GM04504 (cell line): Measurements from ENCODE around the gene TRPV6.

Source experiments
- DNase-seq: peaks from one replicate; pipeline ENCODE4 v3.0.0-alpha.2; 2012; ENCODE audit warnings: low read depth

The TRPV6 gene

DNA sequence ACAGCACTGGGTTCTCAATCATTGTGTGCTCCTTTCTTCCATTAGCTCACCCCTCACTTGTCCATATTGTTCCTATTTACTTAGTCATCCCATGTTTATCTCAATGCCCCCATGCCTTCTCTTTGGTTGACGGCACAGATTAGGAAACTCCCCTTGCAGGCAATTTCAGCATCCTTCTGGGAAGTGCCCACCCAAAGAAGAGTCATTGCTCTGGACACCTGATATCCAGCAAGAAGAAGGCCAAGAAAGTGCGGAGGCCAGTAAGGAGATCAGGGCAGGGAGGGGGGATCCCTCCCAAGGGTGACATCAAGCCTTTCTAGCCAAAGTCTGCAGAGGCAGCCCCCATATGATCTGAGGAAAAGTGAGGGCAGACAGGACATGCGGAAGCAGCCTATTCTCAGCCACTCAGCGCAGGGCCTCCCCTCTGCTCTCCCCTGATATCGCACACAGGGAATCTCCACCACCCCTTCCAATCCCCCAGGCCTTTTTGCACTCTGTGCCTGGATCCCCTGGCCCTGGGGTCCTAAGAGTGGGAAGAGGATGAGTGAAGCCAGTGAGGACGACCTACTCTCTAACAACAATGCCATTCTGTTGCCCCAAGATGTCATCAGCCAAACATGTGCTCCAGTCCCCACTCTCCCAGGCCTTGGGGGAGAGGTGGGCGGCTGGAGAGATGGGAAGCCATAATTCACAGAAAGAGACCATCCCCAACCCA lies 1.8 kb downstream of the TRPV6 start:
- no peak for DNase-seq

GRCh38 chr7:142883145-142883544 lies 2.4 kb downstream of the TRPV6 start:
- DNase-seq = no peak

GRCh38 chr7:142882338-142882678 lies 3.2 kb downstream of the TRPV6 start:
- no peak for DNase-seq

DNA sequence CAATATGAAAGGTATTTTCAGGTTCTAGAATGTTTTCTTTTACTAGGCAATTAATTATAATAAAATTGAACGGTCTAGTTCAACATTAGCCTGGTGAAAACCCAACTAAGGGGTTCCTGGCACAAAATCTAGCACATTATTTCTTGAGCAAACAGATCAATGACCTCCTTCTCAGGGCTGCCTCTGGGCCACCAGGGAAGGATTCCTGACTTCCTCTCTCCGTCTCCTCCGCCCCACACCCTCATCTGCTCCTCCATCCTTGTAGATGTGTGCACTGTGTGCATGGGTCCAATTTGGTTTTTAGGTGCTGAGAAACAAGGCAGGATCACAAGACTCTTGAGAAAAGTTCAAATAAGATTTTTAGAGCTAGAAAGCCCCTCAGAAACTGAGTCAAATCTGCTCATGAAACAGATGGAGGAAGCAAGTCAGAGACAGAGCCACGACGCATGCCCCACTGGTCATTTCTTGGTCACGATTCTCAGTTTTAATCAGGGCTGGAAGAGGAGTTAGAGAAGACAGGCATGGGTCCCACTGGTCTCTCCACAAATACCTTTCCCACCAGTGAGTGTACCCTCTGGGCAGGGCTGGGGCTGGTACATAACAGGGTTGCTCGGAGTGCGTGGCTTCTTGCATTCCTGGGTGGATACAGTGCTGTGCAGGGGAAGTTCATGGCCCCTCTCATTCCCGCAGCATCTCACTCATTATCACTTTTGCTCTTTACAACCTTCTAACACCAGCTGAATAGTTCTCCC lies 3.8 kb downstream of the TRPV6 start:
- DNase-seq = no peak

DNA sequence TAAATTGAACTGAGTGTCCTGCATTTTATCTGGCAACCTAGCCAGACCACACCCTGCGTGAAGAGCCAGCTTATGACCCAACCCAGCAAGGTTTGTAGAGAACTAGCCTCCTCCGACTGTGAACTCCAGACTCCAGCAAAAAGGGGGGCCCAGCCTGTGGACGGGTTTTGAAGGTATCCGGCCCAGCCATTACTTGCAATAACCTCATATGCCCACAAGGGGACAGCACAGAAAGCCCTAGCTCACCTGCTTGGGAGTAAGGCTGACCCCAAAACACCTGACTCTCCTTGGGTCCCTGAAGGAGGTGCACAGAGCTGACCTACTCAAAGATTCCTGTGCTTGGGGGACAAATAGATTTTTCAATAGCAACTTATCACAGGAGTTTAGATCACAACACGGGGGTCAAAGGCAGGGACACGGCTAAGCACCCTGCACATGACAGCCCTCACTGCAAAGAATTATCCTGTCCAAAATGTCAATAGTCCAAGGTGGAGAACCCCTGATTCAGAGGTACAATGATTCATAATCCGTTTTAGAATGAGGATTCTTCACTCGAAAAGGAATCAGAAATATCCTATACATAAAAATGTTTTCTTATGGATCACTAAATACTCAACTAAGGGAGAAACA lies 4.6 kb downstream of the TRPV6 start:
- no peak for DNase-seq

DNA sequence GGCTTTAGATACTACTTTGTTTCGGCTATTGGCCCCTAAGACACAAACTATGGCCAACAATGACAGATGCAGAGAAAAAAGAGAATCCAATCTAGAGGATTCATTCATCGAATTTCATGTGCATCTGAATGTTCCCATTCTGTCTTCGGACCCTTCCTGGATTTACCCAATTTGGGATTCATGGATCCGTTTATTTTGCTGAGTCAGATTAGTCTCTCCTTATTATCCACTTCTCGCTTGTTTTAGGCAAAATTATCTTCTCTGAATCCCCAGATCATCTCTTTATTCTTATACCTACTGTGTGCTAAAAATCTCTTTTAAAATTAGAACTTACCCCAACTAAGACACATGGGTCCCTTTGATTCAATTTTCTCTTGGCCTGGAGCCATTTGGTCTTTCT lies 6.5 kb downstream of the TRPV6 start:
- DNase-seq = no peak

GRCh38 chr7:142878315-142878714 lies 7.2 kb downstream of the TRPV6 start:
- no peak for DNase-seq

DNA sequence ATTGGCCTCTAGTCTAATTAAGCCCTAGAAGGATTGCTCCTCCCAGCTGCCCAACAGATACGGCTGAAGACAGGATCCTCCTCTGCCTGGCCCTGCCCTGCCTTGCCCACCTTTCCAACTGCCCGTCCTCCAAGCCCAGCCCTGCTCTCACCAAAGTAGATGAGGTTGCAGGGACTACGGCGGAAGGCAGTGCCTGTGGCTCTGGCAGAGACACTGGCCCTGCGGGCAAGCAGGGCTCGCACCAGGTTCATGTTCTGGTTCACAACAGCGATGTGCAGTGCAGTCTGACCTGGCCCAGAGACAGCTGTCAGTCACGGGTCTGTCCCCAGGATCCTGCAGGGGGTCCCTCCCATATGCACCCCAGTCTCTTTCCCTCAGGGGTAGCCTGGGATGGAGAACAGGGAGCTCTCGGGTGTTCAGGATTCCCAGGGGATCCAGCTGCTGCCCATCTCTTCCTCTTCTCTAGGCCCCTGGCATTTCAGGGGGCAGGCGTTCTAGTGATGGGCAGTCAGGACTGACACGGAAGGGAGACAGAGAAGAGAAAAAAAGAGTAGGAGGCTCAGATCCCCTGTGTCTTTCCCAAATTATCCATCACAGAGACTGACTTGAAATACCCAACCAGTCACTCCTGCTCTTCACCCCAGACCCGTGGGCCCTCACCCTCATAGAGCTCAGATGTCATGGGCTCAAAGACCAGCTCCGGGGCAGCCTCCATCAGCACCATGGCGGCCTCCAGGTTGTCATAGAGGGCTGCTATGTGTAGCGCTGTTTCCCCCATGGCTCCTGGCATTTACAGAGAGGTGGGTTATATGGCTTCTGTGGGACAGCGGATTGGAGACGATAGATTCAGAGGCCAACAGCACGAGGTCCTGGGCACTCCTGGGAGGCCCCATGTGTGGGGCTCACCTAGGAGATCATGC lies 8.3 kb downstream of the TRPV6 start:
- DNase-seq = no peak

GRCh38 chr7:142876236-142876960 lies 9.1 kb downstream of the TRPV6 start:
- no peak for DNase-seq

GRCh38 chr7:142875456-142875855 lies 10.1 kb downstream of the TRPV6 start:
- no peak for DNase-seq

- no peak for DNase-seq
Observed at GRCh38 chr7:142874837-142875236, 10.7 kb downstream of the TRPV6 start.

- DNase-seq = no peak
Observed at GRCh38 chr7:142874409-142874808, 11.1 kb downstream of the TRPV6 start.

GRCh38 chr7:142873871-142874270 lies 11.7 kb downstream of the TRPV6 start:
- no peak for DNase-seq

- DNase-seq = no peak
Observed at GRCh38 chr7:142873281-142873784, 12.2 kb downstream of the TRPV6 start.

DNA sequence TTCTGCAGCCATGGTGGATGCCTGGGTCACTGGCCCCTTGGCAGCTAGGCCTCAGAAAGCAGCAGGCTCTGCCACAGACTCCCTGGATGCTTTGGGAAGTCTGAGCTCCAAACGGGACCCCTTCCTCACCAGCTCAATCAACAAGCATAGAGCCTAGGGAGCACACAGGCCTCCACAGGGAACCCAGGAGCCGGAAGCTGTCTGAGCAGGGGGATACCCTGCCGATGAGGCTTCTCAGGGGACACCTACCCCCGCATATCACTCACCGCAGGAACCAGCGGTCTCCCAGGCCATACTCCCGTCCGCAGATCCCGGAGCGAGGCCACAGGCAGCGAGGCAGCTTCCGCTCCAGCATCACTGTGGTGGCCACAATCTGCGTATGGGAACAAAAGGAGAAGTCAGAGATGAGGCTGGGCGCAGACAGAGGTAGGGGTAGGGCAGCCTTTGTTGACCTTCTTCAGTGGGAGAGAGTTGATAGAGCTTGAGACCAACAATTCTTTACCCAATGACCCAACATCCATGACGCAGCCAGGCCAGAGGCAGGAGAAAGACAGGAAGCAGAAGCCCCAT lies 13.4 kb downstream of the TRPV6 start:
- no peak for DNase-seq

DNA sequence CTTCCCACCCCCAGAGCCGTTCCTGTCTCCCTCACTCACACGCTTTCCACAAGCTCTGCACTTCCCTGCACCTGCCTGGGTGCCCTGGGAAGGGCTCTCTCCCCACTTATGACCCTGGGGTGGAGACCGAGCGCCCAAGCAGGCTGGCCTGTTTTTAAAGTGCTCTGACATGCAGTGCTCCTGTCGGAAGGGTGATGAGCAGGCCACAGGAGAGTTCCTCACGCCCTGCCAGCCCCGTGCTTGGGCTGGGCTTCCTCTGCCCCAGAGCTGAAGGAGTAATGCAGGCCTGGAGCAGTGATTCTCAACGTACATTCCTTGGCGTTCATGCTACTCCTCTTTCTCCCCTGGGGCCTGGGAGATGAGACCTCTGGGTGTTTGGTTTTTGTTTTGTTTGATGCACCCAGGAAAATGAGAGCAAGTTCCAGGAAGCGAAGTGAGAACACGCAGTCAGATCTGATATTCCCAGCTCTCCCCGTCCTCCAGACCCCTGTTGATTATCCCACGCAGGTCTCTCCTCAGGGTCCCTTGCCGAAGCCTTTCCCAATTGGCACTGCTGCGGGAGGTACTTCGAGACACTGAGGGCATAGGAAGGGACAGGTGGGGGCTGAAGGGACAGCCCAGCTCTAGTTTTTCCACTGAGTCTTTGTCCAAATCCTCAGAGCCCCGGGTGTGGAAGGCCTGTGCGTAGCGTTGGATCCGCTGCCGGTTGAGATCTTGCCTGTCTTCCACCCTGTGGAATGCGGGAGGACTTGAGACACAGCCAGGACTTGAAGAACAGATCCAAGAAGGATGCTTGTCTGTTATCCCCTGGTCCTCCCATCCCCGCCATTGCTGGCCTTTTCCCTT lies 14.1 kb downstream of the TRPV6 start:
- no peak for DNase-seq

GRCh38 chr7:142870566-142871259 lies 14.8 kb downstream of the TRPV6 start:
- DNase-seq = no peak

- no peak for DNase-seq
Observed at GRCh38 chr7:142870147-142870559, 15.4 kb downstream of the TRPV6 start.

DNA sequence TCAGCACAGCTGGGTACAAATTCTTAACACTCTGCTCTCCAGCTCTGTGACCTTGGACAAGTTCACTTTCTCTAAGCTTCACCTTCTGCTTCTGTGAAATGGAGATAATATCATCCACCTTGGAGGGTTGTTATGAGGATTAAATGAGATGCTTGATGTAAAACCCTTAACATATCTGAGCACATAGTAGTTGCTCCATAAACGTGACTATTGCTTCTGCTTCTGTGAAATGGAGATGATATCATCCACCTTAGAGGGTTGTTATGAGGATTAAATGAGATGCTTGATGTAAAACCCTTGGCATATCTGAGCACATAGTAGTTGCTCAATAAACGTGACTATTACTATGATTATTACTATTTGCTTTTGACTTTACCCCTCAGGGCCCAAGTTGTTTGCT lies 16.1 kb downstream of the TRPV6 start:
- DNase-seq = no peak
